ENCODE measurements around the gene TRAK1.

DNA sequence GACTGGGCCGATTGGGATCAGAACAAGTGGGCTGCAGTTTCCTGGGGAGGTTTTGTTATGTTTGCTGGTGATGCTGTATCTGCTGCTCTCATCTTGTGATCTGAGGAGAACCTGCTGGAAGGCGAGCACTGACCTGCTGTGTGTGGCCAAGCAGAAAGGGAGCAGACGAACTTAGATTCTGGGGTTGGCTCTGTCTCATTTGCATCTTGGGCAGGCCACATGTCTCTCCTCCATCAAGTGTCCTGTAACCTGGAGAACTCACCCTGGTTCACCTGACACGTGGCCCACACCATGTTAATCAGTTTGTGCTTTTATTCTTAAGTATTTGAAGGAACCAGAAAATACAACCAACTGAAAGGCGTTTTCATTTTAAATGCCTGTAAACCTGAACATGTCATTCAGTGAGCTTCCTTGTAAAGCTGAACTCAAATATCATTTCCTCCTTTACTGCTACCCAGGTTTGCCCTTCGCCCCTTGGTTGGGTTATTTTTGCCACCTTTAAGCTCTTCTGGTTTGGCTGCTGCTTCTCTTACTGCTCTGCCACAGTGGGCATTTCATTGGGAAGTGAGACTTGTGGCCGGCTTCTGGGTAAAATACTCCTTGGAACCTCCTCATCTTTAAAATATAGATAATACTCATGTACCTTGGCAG is 33.5 kb upstream of the TRAK1 start:
- TF ChIP-seq CTCF (IDR thresholded peaks at IDR 0.05) (no peak), POLR2AphosphoS5 (IDR thresholded peaks at IDR 0.05) (no peak), POLR2A (IDR thresholded peaks at IDR 0.05) (no peak)
